HAP-1 (cell line): ENCODE measurements around the gene PROM1.

ENCODE experiments used
- DNase-seq, 2 experiments: peaks; one replicate each; pipeline ENCODE4 v3.0.0-alpha.2; 2016 to 2020; ENCODE audit warnings: low spot score in 2 of 2
- H3K27me3 ChIP-seq: fragments of 250-450 bp; sonication (Bioruptor Pico); 2 replicates; pipeline ENCODE4 v1.5.1; 2020; ENCODE audit warnings: low read depth, mild to moderate bottlenecking, moderate library complexity
- H3K36me3 ChIP-seq: fragments of 250-450 bp; sonication (Bioruptor Pico); replicated peaks from 2 replicates; pipeline ENCODE4 v1.5.1; 2020; ENCODE audit warnings: mild to moderate bottlenecking
- H3K4me1 ChIP-seq: fragments of 250-450 bp; sonication (Bioruptor Pico); 2 replicates; pipeline ENCODE4 v1.5.1; 2020; ENCODE audit warnings: mild to moderate bottlenecking
- H3K4me3 ChIP-seq: fragments of 250-450 bp; sonication (Bioruptor Pico); 2 replicates; pipeline ENCODE4 v1.5.1; 2020; ENCODE audit warnings: mild to moderate bottlenecking, moderate library complexity
- H3K9me3 ChIP-seq: fragments of 250-450 bp; sonication (Bioruptor Pico); 2 replicates; pipeline ENCODE4 v1.5.1; 2020; ENCODE audit warnings: mild to moderate bottlenecking, moderate library complexity
- in situ Hi-C: fragments of 300-500 bp; cut with MboI; formaldehyde crosslinking; loops from 3 replicates; pipeline ENCODE4 v1.14.3; 2020; ENCODE audit warnings: low sequenced_read_pairs, inconsistent platforms, mixed read lengths

Gene PROM1

DNA sequence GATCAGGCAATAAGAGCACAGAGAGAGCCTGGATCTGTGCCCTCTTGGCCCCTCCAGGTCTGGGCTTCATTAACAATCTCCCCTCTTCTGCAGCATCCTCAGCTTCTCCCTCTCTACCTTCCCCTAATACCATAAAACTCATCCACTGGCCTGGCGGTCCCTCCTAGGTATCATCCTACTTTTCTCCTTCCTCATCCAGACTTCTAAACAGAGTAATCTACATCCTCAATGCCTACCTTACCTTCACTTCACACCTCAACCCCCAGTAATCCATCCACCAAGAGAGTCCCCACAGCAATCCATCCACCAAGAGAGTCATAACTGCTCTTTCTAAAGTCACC is 162.3 kb downstream of the PROM1 start:
- Histone ChIP-seq H3K36me3 (no peaks in the 10 kb centered on the region), H3K27me3 (no peaks in the 10 kb centered on the region; the same call in 1 of the 2 replicates), H3K4me1 (no peaks in the 10 kb centered on the region), H3K9me3 (no peaks in the 10 kb centered on the region), H3K4me3 (no peak overlapping the region)
- DNase-seq: no peak
- in situ Hi-C loops: no loop called here

DNA sequence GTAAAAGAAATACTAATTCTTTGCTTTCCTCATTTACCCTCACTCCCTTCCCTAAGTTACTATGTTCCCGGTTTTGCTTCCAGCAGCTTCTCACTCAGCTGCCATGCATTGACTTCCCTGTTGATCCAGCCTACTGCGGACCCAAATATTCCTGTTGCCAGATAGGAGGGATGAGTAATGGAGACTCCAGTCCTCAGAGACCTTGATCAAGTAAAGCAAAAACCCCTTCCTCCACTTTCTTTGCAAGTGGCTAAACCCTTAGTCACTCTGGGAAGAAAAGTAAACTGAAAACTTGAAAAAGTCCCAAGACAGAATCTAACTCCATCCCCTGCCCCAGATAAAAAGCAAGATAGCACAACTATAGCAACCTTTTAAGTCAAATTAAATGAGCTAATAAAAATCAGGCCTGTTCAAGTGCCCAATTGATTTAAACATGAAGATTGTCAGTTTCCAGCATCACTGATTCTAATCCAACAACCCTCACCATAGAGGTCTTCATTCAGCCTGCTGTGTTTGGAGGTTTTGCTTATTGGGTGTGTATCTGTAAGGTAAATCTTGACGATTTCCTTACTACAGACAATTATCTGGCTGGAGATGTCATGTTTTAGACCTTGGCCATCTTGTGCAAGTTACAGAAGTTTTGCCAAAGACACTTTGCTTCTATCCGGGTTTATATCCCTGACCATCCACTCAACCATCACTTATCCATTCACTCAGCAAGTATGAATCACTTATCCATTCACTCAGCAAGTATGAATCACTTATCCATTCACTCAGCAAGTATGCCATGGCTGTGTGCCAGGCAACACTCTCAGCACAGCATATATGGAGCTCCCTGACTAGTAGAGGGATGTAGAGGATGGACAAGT is 162.9 kb downstream of the PROM1 start:
- no peaks in the 10 kb centered on the region; the same call in 1 of the 2 replicates for H3K27me3 ChIP-seq
- no peaks in the 10 kb centered on the region for H3K9me3 ChIP-seq
- in situ Hi-C loops: no loop called here
- H3K4me1 ChIP-seq: no peaks in the 10 kb centered on the region
- H3K4me3 ChIP-seq: no peak overlapping the region
- no peaks in the 10 kb centered on the region for H3K36me3 ChIP-seq
- DNase-seq: no peak

DNA sequence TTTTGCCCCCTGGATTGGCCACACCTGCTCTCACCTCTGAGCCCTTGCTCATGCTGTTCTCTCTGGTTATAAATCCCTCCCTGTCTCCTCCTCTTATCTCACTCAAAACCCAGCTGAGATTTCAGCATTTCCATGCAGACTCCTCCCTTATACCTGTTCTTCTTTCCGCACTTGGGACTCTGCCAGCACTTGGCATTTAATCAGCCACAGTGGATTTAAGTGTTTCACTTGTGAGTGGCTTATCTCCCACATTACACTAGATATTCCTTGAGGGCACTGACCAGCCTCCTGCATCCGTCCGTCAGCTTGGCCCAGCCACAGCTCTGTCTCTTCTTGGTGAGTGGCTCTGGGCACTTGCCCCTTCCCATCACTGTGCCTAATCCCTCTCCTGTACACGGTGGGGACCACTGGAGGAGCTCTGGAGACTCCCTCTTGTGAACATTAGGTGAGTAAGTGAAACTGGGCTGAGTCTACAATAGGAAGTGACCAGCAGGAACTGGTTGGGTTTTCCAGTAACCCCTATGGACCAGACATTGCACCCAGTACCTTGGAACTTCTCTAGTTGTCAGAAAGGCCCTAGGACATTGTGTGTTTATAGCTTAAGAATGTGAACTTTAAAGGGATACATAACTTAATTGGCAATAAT is 165.2 kb downstream of the PROM1 start:
- Histone ChIP-seq H3K36me3 (no peaks in the 10 kb centered on the region), H3K4me3 (no peak overlapping the region), H3K9me3 (no peaks in the 10 kb centered on the region), H3K27me3 (no peaks in the 10 kb centered on the region; the same call in 1 of the 2 replicates), H3K4me1 (no peaks in the 10 kb centered on the region)
- in situ Hi-C loops: no loop called here
- DNase-seq: no peak
